ENCODE results near the gene CAPN10.

DNA sequence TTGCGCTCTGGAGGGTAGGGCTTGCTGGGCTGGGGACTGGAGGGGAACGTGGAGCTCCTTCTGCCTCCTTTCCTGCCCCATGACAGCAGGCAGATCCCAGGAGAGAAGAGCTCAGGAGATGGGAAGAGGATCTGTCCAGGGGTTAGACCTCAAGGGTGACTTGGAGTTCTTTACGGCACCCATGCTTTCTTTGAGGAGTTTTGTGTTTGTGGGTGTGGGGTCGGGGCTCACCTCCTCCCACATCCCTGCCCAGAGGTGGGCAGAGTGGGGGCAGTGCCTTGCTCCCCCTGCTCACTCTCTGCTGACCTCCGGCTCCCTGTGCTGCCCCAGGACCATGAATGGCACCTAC is 43.1 kb downstream of the CAPN10 start:
- TF ChIP-seq POLR2AphosphoS5 (IDR thresholded peaks at IDR 0.05): no peak
- TF ChIP-seq, protein P1, sequence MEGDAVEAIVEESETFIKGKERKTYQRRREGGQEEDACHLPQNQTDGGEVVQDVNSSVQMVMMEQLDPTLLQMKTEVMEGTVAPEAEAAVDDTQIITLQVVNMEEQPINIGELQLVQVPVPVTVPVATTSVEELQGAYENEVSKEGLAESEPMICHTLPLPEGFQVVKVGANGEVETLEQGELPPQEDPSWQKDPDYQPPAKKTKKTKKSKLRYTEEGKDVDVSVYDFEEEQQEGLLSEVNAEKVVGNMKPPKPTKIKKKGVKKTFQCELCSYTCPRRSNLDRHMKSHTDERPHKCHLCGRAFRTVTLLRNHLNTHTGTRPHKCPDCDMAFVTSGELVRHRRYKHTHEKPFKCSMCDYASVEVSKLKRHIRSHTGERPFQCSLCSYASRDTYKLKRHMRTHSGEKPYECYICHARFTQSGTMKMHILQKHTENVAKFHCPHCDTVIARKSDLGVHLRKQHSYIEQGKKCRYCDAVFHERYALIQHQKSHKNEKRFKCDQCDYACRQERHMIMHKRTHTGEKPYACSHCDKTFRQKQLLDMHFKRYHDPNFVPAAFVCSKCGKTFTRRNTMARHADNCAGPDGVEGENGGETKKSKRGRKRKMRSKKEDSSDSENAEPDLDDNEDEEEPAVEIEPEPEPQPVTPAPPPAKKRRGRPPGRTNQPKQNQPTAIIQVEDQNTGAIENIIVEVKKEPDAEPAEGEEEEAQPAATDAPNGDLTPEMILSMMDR (IDR thresholded peaks at IDR 0.05): no peak

Measured in breast epithelium (tissue), 3 donors.